GM19025 (cell line): Measurements from ENCODE around the gene EXOSC10.

Source experiments
- ATAC-seq: cut with Tn5 transposase; IDR thresholded peaks from one replicate; pipeline ENCODE4 v1.9.1; 2021; ENCODE audit warnings: mild to moderate bottlenecking, low read depth, moderate library complexity; ENCODE audit not compliant: unreplicated experiment

The EXOSC10 gene

DNA sequence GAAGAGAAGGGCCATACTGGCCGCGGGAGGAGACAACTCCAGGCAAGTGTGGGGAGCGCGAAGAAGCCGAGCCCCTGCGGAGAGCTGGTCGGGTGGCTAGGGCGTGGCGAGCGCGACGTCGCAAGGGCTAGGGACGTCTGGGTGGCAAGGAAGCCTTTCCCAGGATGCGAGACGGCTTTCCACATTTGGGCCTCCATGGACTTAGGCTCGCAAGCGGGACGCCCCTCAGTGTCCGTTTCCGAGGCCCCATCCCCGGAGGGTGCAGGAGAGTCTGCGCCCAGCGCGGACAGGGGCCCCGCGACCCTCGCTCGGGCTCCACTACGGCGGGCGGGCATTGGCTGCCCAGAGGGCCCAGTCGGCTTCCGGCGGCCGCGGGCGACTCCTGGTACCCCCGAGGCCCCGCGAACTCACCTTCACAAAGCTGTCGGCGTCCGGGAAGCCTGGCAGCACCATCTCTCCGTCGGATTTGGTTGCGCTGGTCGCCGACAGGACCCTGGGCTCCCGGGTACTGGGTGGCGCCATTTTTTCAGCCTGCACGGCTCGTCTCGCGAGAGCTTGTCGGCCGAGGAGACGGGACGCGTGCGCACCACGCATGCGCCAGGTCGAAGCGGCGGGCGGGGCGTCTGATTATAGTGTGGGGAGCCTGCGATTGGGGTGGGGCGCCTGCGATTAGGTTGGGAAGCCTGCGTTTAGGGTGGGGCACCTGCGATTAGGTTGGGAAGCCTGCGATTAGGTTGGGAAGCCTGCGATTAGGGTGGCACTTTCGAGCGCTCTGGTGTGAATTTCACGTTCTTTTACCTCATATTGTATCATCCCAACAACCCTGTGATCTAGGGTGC, at the start of gene EXOSC10:
TSS of gene EXOSC10 (minus strand) at position 560 of the 839 bp plus-strand sequence. CDS start at position 522, 38 bp downstream.
- ATAC-seq: peak; percentile 95

- no peak for ATAC-seq
These were observed 47.6 kb upstream of the EXOSC10 start for GRCh38 chr1:11147197-11147770.

DNA sequence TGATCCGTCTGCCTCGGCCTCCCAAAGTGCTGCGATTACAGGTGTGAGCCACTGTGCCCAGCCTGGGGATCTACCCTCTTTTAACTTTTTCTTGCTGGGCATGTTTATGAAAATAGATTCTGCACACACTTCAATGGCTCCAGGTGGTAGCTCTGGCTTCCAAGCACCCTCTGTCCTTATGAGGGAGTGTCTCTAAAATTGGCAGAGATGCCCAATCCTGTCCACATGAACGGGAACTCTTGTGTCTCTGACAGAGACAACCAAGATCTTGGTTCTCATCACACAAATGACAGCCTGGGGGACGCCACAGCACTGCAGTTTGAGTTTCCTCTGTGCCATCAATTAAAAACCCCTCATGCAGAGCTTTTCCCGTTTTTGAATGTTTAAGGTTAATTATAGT, 46.1 kb upstream of the EXOSC10 start:
- no peak for ATAC-seq

GRCh38 chr1:11144570-11145256, 45.0 kb upstream of the EXOSC10 start:
- ATAC-seq: no peak

GRCh38 chr1:11143907-11144306, 44.2 kb upstream of the EXOSC10 start:
- ATAC-seq: no peak

DNA sequence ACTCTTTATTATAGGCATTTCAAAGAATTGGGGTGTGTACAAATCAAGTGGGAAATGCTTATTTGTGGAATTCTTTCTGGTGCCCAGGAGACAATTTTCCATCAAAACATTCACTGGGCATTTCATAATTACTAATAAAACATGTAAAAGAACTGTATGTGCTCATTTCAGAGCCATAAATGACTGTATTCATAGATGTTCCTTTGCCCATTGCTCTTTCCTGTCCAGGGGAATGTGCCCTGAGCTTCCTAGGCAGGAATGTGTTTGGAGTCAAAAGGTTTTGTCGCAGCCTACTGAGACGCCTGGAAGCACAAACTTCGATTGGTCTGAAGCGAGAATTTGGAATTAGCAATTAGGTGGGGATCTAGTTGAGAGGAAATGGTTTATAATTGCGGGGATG, 43.7 kb upstream of the EXOSC10 start:
- no peak for ATAC-seq

DNA sequence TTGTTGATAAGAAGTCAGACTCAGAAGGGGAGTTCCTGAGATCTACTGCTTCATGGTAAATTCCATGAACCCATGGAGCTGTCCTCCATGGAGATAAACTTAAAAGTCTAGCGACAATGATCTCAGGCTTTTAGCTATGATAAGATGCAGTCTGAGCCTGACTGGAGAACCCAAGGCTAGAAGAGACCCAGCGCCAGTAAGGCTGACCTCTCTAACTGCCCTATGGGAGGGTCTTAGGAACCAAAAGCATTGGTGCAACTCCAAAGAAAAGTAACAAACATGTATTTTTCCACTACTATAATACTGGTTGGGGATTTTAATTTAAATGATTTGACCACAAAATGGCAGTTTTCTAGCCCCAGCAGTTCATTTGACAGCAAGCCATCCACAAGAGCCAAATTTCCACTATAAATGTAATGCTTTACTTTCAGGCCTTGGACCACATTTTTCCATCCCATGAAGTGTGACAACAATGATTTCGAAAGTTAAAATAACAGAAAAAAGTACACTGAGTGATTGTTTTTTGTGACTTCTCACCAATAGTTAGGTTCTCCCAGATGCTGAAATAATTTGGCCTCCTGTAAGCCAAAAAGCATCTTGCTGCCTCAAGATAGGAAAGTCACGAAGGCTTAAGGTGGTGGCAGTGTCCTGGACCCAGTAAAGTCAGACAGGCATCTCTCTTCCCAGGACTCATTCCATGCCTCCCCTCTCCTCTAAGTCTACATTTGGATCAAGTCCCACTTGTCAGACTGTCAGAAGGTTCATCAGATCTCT, 43.1 kb upstream of the EXOSC10 start:
- ATAC-seq: no peak

GRCh38 chr1:11138952-11139351, 39.3 kb upstream of the EXOSC10 start:
- no peak for ATAC-seq

DNA sequence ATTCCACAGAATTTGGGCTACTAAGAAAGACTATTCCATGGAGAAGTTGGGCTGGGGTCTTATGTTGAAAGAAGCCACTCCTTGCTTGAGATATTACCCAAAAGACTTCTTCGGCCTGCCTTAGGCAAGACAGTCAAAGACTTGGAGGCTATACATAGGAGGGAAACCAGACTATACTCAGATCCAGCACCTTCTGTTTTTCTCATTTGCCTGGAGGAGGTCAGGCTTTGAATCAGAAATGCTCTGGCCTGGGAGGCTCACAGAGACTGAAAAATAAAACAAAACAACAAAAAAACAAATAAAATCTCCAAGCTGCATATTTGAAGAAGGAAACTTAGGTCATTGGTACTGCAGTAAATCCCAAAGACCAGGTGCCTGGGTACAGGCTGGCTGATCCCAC, 38.4 kb upstream of the EXOSC10 start:
- ATAC-seq: no peak

DNA sequence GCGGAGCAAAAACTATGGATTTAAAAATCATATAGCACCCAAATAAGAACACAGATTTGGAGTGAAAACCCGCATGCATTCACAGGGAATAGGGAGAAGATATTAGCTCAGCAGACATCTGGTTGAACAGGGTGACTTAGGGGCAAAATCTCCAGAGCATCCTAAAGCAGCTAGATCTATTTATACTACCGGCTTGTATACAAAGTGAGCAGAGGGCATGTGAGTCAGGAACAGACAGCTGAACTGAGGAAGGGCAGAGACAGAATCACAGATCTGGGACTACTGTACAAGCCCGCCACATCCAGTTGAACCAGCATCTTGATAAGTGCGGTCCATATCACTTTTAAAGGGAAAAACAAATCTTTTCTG, 35.2 kb upstream of the EXOSC10 start:
- no peak for ATAC-seq

GRCh38 chr1:11134251-11134897, 34.7 kb upstream of the EXOSC10 start:
- no peak for ATAC-seq

DNA sequence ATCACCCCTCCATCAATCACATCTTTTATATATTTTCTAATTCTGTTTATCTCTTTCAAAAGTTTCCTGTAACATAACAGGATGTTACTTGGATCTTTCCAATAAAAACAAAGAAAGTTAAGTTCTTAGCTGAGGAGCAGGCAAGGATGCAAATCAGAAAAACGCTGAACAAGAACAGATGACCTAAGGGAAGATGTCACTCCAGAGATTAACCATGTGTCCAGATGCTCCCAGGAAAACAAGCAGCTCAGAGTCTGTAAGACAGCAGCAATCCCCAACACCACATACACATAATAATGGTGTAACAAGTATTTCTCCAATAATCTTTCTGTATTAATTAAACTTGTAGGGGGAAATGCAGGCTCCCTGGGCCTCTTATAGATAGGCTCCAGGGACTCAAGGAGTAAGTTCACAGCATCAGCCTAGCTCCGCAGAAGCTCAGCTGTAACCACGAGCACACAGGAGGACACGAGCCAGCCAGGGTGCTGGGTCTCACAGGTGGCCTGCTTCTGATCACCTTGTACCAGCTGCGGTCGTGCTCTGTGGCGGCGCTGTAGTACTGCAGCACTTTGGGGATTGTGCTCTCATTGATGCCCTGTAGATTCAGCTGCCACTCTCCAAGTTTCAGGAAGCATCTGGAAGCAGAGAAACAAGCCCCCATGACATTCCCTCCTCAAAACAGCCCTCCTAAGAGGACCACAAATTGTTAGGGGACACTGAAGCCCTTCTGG, 33.1 kb upstream of the EXOSC10 start:
- no peak for ATAC-seq

DNA sequence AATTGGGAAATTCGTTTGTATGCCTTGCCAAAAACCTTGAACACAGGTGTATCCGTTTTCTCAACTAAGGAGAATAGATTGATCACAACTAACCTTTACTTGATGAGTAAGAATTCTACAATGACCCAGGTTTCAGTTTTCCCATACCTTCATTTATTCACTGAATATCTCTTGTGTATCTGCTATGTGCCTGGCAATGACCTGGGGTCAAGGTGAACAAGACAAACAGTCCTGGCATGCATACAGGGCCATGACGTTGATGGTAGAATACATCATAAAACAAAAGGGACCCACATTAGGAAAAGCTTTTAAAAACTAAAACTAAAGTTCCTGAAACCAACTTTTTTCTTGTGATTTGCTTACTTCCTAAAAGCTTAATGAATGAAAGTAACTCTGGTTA, 32.1 kb upstream of the EXOSC10 start:
- ATAC-seq: no peak

- no peak for ATAC-seq
These were observed 30.7 kb upstream of the EXOSC10 start for GRCh38 chr1:11130406-11130805.

- no peak for ATAC-seq
These were observed 30.2 kb upstream of the EXOSC10 start for GRCh38 chr1:11129649-11130390.

GRCh38 chr1:11126569-11126968, 26.9 kb upstream of the EXOSC10 start:
- no peak for ATAC-seq

GRCh38 chr1:11125931-11126330, 26.3 kb upstream of the EXOSC10 start:
- no peak for ATAC-seq

GRCh38 chr1:11124965-11125364, 25.3 kb upstream of the EXOSC10 start:
- no peak for ATAC-seq

DNA sequence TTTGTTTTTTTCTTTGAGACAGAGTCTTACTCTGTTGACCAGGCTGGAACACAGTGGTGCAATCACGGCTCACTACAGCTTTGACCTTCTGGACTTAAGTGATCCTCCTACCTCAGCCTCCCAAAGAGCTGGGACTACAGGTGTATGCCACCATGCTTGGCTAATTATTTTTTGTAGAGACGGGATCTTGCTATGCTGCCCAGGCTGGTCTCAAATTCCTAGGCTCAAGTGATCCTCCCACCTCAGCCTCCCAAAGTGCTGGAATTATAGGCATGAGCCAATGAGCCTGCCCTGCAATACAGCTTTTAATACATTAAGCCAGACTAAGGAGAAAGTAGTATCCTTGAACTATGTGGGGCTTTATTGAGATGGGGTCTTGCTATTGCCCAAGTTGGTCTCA, 16.6 kb upstream of the EXOSC10 start:
- ATAC-seq: no peak
